IMR-90 (cell line): ENCODE measurements around the gene TM2D3. TPM values are rescaled to one million over a fixed set of nuclear protein-coding genes. Genes with fewer than 3 reads are reported as not detected.
A peak's percentile ranks its signal among the peaks of the same experiment; 100 is the strongest.

ENCODE experiments used
- ATAC-seq: fragments of 200-7000 bp; cut with Tn5 transposase; 2 replicates; pipeline ENCODE4 v1.9.1; 2020; ENCODE audit warnings: low read depth, mild to moderate bottlenecking, moderate library complexity
- BruUV-seq: library from RNA; stranded (reverse); fragments of 400-500 nt; replicated peaks from 2 replicates; lab custom pipeline; 2021; lab: Mats Ljungman, UMichigan
- CTCF ChIA-PET: fragments of 300-600 bp; formaldehyde crosslinking; extraction: SDS; loops from one replicate; lab custom pipeline; 2021; ENCODE audit warnings: antibody characterized with exemption; lab: Yijun Ruan, JAX
- POLR2A ChIA-PET: fragments of 300-600 bp; sonication (Branson Sonifier 250); formaldehyde crosslinking; loops from one replicate; lab custom pipeline; 2022; ENCODE audit warnings: antibody characterized with exemption; ENCODE audit not compliant: unreplicated experiment; lab: Charles Lee
- DNase-seq: peaks from one replicate; pipeline ENCODE4 v3.0.0; 2013
- H2AFZ ChIP-seq: replicated peaks from 2 replicates; pipeline ENCODE3; 2013; ENCODE audit warnings: low read length, mild to moderate bottlenecking; ENCODE audit not compliant: poor library complexity
- H2AK5ac ChIP-seq: 2 replicates; pipeline ENCODE4 v1.6.1; 2013; ENCODE audit warnings: low read depth, low read length, inconsistent platforms
- H2AK9ac ChIP-seq: replicated peaks from 2 replicates; pipeline ENCODE3; 2013; ENCODE audit warnings: mild to moderate bottlenecking, low read depth, low read length, moderate library complexity; ENCODE audit not compliant: poor library complexity
- H2BK120ac ChIP-seq: 2 replicates; pipeline ENCODE4 v1.6.1; 2013; ENCODE audit warnings: low read depth, low read length, inconsistent platforms
- H2BK15ac ChIP-seq: 3 replicates; pipeline ENCODE4 v1.6.1; 2013; ENCODE audit warnings: low read depth, low read length, inconsistent platforms
- H2BK20ac ChIP-seq: 2 replicates; pipeline ENCODE4 v1.6.1; 2013; ENCODE audit warnings: low read depth, mild to moderate bottlenecking, inconsistent platforms, low read length, moderate library complexity
- H2BK5ac ChIP-seq: 2 replicates; pipeline ENCODE4 v1.6.1; 2013; ENCODE audit warnings: mild to moderate bottlenecking, low read depth, low read length, inconsistent platforms; ENCODE audit not compliant: poor library complexity, severe bottlenecking
- H3K14ac ChIP-seq: replicated peaks from 2 replicates; pipeline ENCODE4 v1.6.1; 2013; ENCODE audit warnings: low read depth, low read length, inconsistent platforms
- H3K18ac ChIP-seq: 2 replicates; pipeline ENCODE4 v1.6.1; 2013; ENCODE audit warnings: low read depth, low read length, control low read depth
- H3K23ac ChIP-seq: 2 replicates; pipeline ENCODE4 v1.6.1; 2013; ENCODE audit warnings: low read depth, low read length, inconsistent platforms
- H3K27ac ChIP-seq: 2 replicates; pipeline ENCODE4 v1.5.1; 2013; ENCODE audit warnings: mild to moderate bottlenecking, control low read depth, low read length; ENCODE audit not compliant: insufficient read depth
- H3K27me3 ChIP-seq: 2 replicates; pipeline ENCODE4 v1.6.1; 2013; ENCODE audit warnings: low read length; ENCODE audit not compliant: control insufficient read depth, insufficient read depth
- H3K36me3 ChIP-seq: 2 replicates; pipeline ENCODE4 v1.6.1; 2013; ENCODE audit warnings: low read length, mixed read lengths; ENCODE audit not compliant: control insufficient read depth, insufficient read depth
- H3K4ac ChIP-seq: 2 replicates; pipeline ENCODE4 v1.6.1; 2013; ENCODE audit warnings: low read depth, low read length, inconsistent platforms
- H3K4me1 ChIP-seq: 2 replicates; pipeline ENCODE4 v1.6.1; 2013; ENCODE audit warnings: low read length, mixed read lengths; ENCODE audit not compliant: control insufficient read depth, insufficient read depth
- H3K4me2 ChIP-seq: 2 replicates; pipeline ENCODE4 v1.6.1; 2013; ENCODE audit warnings: low read depth, mild to moderate bottlenecking, control low read depth, low read length, moderate library complexity
- H3K4me3 ChIP-seq: 2 replicates; pipeline ENCODE4 v1.5.1; 2013; ENCODE audit warnings: low read depth, mild to moderate bottlenecking, control low read depth, low read length, moderate library complexity; ENCODE audit not compliant: insufficient read depth
- H3K56ac ChIP-seq: 2 replicates; pipeline ENCODE4 v1.6.1; 2013; ENCODE audit warnings: low read length, inconsistent platforms; ENCODE audit not compliant: insufficient read depth; ENCODE audit errors: extremely low read depth
- H3K79me1 ChIP-seq, 2 experiments: 2 replicates each; pipeline ENCODE4 v1.6.1; 2013; ENCODE audit warnings: low read length in 2 of 2, inconsistent platforms in 1 of 2, low read depth in 1 of 2
- H3K9ac ChIP-seq: 2 replicates; pipeline ENCODE4 v1.6.1; 2013; ENCODE audit warnings: low read depth, low read length, control low read depth
- H3K9me1 ChIP-seq: 2 replicates; pipeline ENCODE4 v1.6.1; 2013; ENCODE audit warnings: low read length, inconsistent platforms; ENCODE audit not compliant: insufficient read depth
- H3K9me3 ChIP-seq: 2 replicates; pipeline ENCODE4 v1.6.1; 2013; ENCODE audit warnings: low read length; ENCODE audit not compliant: control insufficient read depth, insufficient read depth
- H4K20me1 ChIP-seq: 2 replicates; pipeline ENCODE4 v1.6.1; 2013; ENCODE audit warnings: low read length, inconsistent platforms; ENCODE audit not compliant: insufficient read depth
- H4K5ac ChIP-seq: 2 replicates; pipeline ENCODE4 v1.6.1; 2013; ENCODE audit warnings: mild to moderate bottlenecking, low read depth, low read length, control low read depth
- H4K8ac ChIP-seq, 2 experiments: 2 replicates each; pipeline ENCODE4 v1.6.1; 2013; ENCODE audit warnings: low read depth in 2 of 2, low read length in 2 of 2, control low read depth in 1 of 2, inconsistent platforms in 1 of 2
- H4K91ac ChIP-seq: 2 replicates; pipeline ENCODE4 v1.6.1; 2013; ENCODE audit warnings: low read depth, low read length, inconsistent platforms; ENCODE audit not compliant: insufficient read depth
- CEBPB ChIP-seq: IDR thresholded peaks from 2 replicates; pipeline ENCODE4 v1.6.1; 2012; ENCODE audit warnings: low read depth, low read length, improper control_type of control experiment
- MAFK ChIP-seq: IDR thresholded peaks from 2 replicates; pipeline ENCODE4 v1.6.1; 2012; ENCODE audit warnings: low read depth, low read length, improper control_type of control experiment
- POLR2A ChIP-seq: IDR thresholded peaks from 2 replicates; pipeline ENCODE4 v1.6.1; 2012; ENCODE audit warnings: mild to moderate bottlenecking, low read depth, low read length
- RCOR1 ChIP-seq: IDR thresholded peaks from 2 replicates; pipeline ENCODE4 v1.6.1; 2012; ENCODE audit warnings: mild to moderate bottlenecking, low read length, improper control_type of control experiment; ENCODE audit not compliant: insufficient replicate concordance
- USF2 ChIP-seq: fragments of 150-350 bp; IDR thresholded peaks from 2 replicates; pipeline ENCODE4 v1.6.1; 2017; ENCODE audit warnings: mild to moderate bottlenecking, antibody characterized with exemption, low read length, low read depth
- WGBS, 2 experiments: methylation state at CpG; one replicate each; pipeline versions ENCODE4 v1.1.5 to v1.1.7; 2013; ENCODE audit warnings: missing lambda C conversion rate in 2 of 2; ENCODE audit not compliant: insufficient read length in 1 of 2; ENCODE audit errors: extremely low coverage in 2 of 2; 5-methylcytosine and 5-hydroxymethylcytosine counted together
- dilution Hi-C: fragments of 300-500 bp; cut with HindIII; formaldehyde crosslinking; loops from one replicate; pipeline ENCODE4 v1.14.3; 2018; ENCODE audit warnings: low sequenced_read_pairs; ENCODE audit not compliant: unreplicated experiment
- in situ Hi-C: fragments of 300-500 bp; cut with MboI; formaldehyde crosslinking; loops from 3 replicates; pipeline ENCODE4 v1.14.3; 2019; ENCODE audit warnings: low sequenced_read_pairs, inconsistent platforms, mixed read lengths
- intact Hi-C: fragments of 100-400 bp; cut with micrococcal nuclease; formaldehyde crosslinking; loops from 2 replicates; pipeline ENCODE4 v1.10.0; 2022
- polyA plus RNA-seq, 3 experiments: library from polyadenylated mRNA; depleted of rRNA; stranded (reverse); fragments of >200 nt; gene quantifications; 2 replicates each; pipeline ENCODE4 v1.2.3, GENCODE V29; 2012; ENCODE audit warnings: low replicate concordance in 1 of 3
- total RNA-seq: library from RNA; depleted of rRNA; stranded (reverse); fragments of >200 nt; gene quantifications from 2 replicates; pipeline ENCODE4 v1.2.3, GENCODE V29; 2012

The TM2D3 gene
- total and polyA plus RNA-seq, 2 of the 4 experiments (the other 2 are of a cell fraction), result 27.4 to 34.5 TPM

- in situ Hi-C loops, result no loop called here
These were observed 37.7 kb upstream of the TM2D3 start for GRCh38 chr15:101689901-101690300.

More at GRCh38 chr15:101689901-101690300, 37.7 kb upstream of the TM2D3 start:
- DNase-seq (peak; percentile 68), ATAC-seq (peak; percentile 7; the same call in 1 of the 2 replicates)
- intact Hi-C loops, result no loop called here
- Histone ChIP-seq H3K4me1 (peaks cover 9% of the 10 kb centered on the region), H2BK120ac (no peak overlapping the region; the same call in 1 of the 2 replicates), H3K9ac (no peak overlapping the region), H4K5ac (no peak overlapping the region; the same call in 1 of the 2 replicates), H3K27me3 (no peaks in the 10 kb centered on the region), H3K9me1 (peaks cover 14% of the 10 kb centered on the region), H3K4me3 (no peak overlapping the region), H3K27ac (no peak overlapping the region; the same call in 1 of the 2 replicates), H3K9me3 (no peaks in the 10 kb centered on the region), H3K4ac (peak overlapping the region; percentile 14; the same call in 1 of the 2 replicates), H2BK5ac (peak overlapping the region; percentile 8), H4K20me1 (no peaks in the 10 kb centered on the region), H3K79me1 (peaks cover 0 to 9% of the 10 kb centered on the region in 2 experiments; a peak in 3 of 4 replicates), H2BK15ac (no peak overlapping the region), H2AFZ (peak overlapping the region; percentile 9), H4K8ac (peak overlapping the region in 1 of 2 experiments; percentile 8; a peak in 1 of 4 replicates), H3K18ac (no peak overlapping the region), H2AK9ac (no peak overlapping the region), H3K23ac (0 out of 2 replicates have a peak overlapping the region, but pooled peaks have one; percentile 36), H3K36me3 (peaks cover 20% of the 10 kb centered on the region), H2BK20ac (no peak overlapping the region), H2AK5ac (peak overlapping the region; percentile 24; the same call in 1 of the 2 replicates), H4K91ac (no peak overlapping the region), H3K14ac (0 out of 2 replicates have a peak overlapping the region, but pooled peaks have one; percentile 48), H3K56ac (no peak overlapping the region), H3K4me2 (no peak overlapping the region)
- dilution Hi-C loops, result no loop called here
- BruUV-seq, result no TSS peak
- TF ChIP-seq RCOR1 (no peak), POLR2A (no peak), MAFK (no peak), CEBPB (peak; percentile 13; the same call in 1 of the 2 replicates), USF2 (no peak)
- no CpG with 5 or more reads among the region's 6 CpGs for WGBS, 2 experiments
- ChIA-PET POLR2A (no interaction called here), CTCF (no interaction called here)
